Measurements from ENCODE around the gene SYT2.

SYT2 gene

GRCh38 chr1:202704601-202705000, 5.7 kb downstream of the SYT2 start:
- DNase-seq (ENCODE audit: low spot score), result no peak

- DNase-seq (ENCODE audit: low spot score), result no peak
Observed at GRCh38 chr1:202703191-202703590, 7.1 kb downstream of the SYT2 start.

GRCh38 chr1:202702088-202702487, 8.2 kb downstream of the SYT2 start:
- no peak for DNase-seq (ENCODE audit: low spot score)

GRCh38 chr1:202701200-202701599, 9.1 kb downstream of the SYT2 start:
- no peak for DNase-seq (ENCODE audit: low spot score)

GRCh38 chr1:202700061-202700460, 10.2 kb downstream of the SYT2 start:
- DNase-seq (ENCODE audit: low spot score), result no peak

- DNase-seq (ENCODE audit: low spot score), result no peak
Observed at GRCh38 chr1:202698276-202698675, 12.0 kb downstream of the SYT2 start.

- DNase-seq (ENCODE audit: low spot score), result no peak
Observed at GRCh38 chr1:202697038-202697437, 13.2 kb downstream of the SYT2 start.

GRCh38 chr1:202694314-202694713, 15.9 kb downstream of the SYT2 start:
- no peak for DNase-seq (ENCODE audit: low spot score)

GRCh38 chr1:202692959-202693555, 17.2 kb downstream of the SYT2 start:
- DNase-seq (ENCODE audit: low spot score), result peak; percentile 79

GRCh38 chr1:202691816-202692215, 18.4 kb downstream of the SYT2 start:
- no peak for DNase-seq (ENCODE audit: low spot score)

GRCh38 chr1:202689493-202690342, 20.5 kb downstream of the SYT2 start:
- DNase-seq (ENCODE audit: low spot score), result no peak

- DNase-seq (ENCODE audit: low spot score), result no peak
Observed at GRCh38 chr1:202689082-202689481, 21.2 kb downstream of the SYT2 start.

GRCh38 chr1:202688401-202688800, 21.9 kb downstream of the SYT2 start:
- no peak for DNase-seq (ENCODE audit: low spot score)

- DNase-seq (ENCODE audit: low spot score), result no peak
Observed at GRCh38 chr1:202687798-202688197, 22.5 kb downstream of the SYT2 start.

GRCh38 chr1:202687370-202687769, 22.9 kb downstream of the SYT2 start:
- DNase-seq (ENCODE audit: low spot score), result no peak

GRCh38 chr1:202685641-202686040, 24.6 kb downstream of the SYT2 start:
- no peak for DNase-seq (ENCODE audit: low spot score)

- no peak for DNase-seq (ENCODE audit: low spot score)
Observed at GRCh38 chr1:202684716-202685115, 25.5 kb downstream of the SYT2 start.

GRCh38 chr1:202683029-202683428, 27.2 kb downstream of the SYT2 start:
- no peak for DNase-seq (ENCODE audit: low spot score)

- no peak for DNase-seq (ENCODE audit: low spot score)
Observed at GRCh38 chr1:202682477-202682876, 27.8 kb downstream of the SYT2 start.

GRCh38 chr1:202681736-202682420, 28.4 kb downstream of the SYT2 start:
- DNase-seq (ENCODE audit: low spot score), result no peak

- no peak for DNase-seq (ENCODE audit: low spot score)
Observed at GRCh38 chr1:202680586-202681352, 29.5 kb downstream of the SYT2 start.
